ENCODE data around the gene CAMK1G. TPM values are rescaled to one million over a fixed set of nuclear protein-coding genes. Genes with fewer than 3 reads are reported as not detected.
A peak's percentile ranks its signal among the peaks of the same experiment; 100 is the strongest.

Gene CAMK1G
- total and polyA plus RNA-seq, 2 experiments from 2014 or later = 0.11 TPM; not detected in 1

- Histone ChIP-seq H3K79me2 (ENCODE audit: insufficient read depth) (no peaks in the 10 kb centered on the region), H3K27ac (no peak overlapping the region), H2AFZ (no peak overlapping the region), H3K9me3 (ENCODE audit: low read depth) (no peaks in the 10 kb centered on the region), H3K4me2 (ENCODE audit: unreplicated experiment) (peak overlapping the region; percentile 0), H3K27me3 (replicated peaks; ENCODE audit: insufficient read depth) (no peaks in the 10 kb centered on the region), H3F3A (ENCODE audit: insufficient read depth) (peaks cover 20% of the 10 kb centered on the region), H3K4me3 (no peak overlapping the region), H3K9ac (no peak overlapping the region), H4K20me1 (ENCODE audit: insufficient read depth) (no peaks in the 10 kb centered on the region), H3K36me3 (ENCODE audit: low read depth) (no peaks in the 10 kb centered on the region), H3K4me1 (ENCODE audit: insufficient read depth) (peaks cover 34% of the 10 kb centered on the region), H3K9me2 (ENCODE audit: insufficient read depth) (no peaks in the 10 kb centered on the region)
- TF ChIP-seq EZH2phosphoT487 (IDR thresholded peaks at IDR 0.05; ENCODE audit: insufficient read depth, low read depth) (no peak), EZH2 (IDR thresholded peaks at IDR 0.05; ENCODE audit: insufficient read depth, poor library complexity, severe bottlenecking) (no peak)
- in situ Hi-C loops (cut with MboI) = no loop called here
- WGBS, 2 experiments (ENCODE audit: low coverage in 1 of 2, low lambda C conversion rate in 2 of 2, missing lambda C conversion rate in 2 of 2) = 80 to 85% methylated on average over 4 of the region's 4 CpGs
- DNase-seq = no peak
Observed at GRCh38 chr1:209647156-209647555, 63.6 kb downstream of the CAMK1G start.

- Histone ChIP-seq H3K4me2 (ENCODE audit: unreplicated experiment) (no peak overlapping the region), H4K20me1 (ENCODE audit: insufficient read depth) (no peaks in the 10 kb centered on the region), H3K79me2 (ENCODE audit: insufficient read depth) (no peaks in the 10 kb centered on the region), H3K4me1 (ENCODE audit: insufficient read depth) (peaks cover 34% of the 10 kb centered on the region), H3K36me3 (ENCODE audit: low read depth) (no peaks in the 10 kb centered on the region), H3K4me3 (no peak overlapping the region), H3K9me3 (ENCODE audit: low read depth) (no peaks in the 10 kb centered on the region), H3K27ac (no peak overlapping the region), H3K27me3 (replicated peaks; ENCODE audit: insufficient read depth) (no peaks in the 10 kb centered on the region), H2AFZ (no peak overlapping the region), H3K9ac (no peak overlapping the region), H3K9me2 (ENCODE audit: insufficient read depth) (no peaks in the 10 kb centered on the region), H3F3A (ENCODE audit: insufficient read depth) (peaks cover 20% of the 10 kb centered on the region)
- in situ Hi-C loops (cut with MboI) = no loop called here
- TF ChIP-seq EZH2phosphoT487 (IDR thresholded peaks at IDR 0.05; ENCODE audit: insufficient read depth, low read depth) (no peak), EZH2 (IDR thresholded peaks at IDR 0.05; ENCODE audit: insufficient read depth, poor library complexity, severe bottlenecking) (no peak)
- DNase-seq = no peak
Observed at GRCh38 chr1:209648346-209648745, 64.8 kb downstream of the CAMK1G start.

- Histone ChIP-seq H3K79me2 (ENCODE audit: insufficient read depth) (no peaks in the 10 kb centered on the region), H3K9me3 (ENCODE audit: low read depth) (no peaks in the 10 kb centered on the region), H3K9ac (no peak overlapping the region), H2AFZ (peak overlapping the region; percentile 44; the same call in 1 of the 2 replicates), H3K9me2 (ENCODE audit: insufficient read depth) (no peaks in the 10 kb centered on the region), H4K20me1 (ENCODE audit: insufficient read depth) (no peaks in the 10 kb centered on the region), H3K4me3 (0 out of 2 replicates have a peak overlapping the region, but pooled peaks have one; percentile 4), H3K36me3 (ENCODE audit: low read depth) (no peaks in the 10 kb centered on the region), H3K27ac (peak overlapping the region; percentile 47), H3K27me3 (replicated peaks; ENCODE audit: insufficient read depth) (no peaks in the 10 kb centered on the region), H3K4me1 (ENCODE audit: insufficient read depth) (peaks cover 34% of the 10 kb centered on the region), H3K4me2 (ENCODE audit: unreplicated experiment) (peak overlapping the region; percentile 44), H3F3A (ENCODE audit: insufficient read depth) (peaks cover 20% of the 10 kb centered on the region)
- WGBS, 2 experiments (ENCODE audit: low coverage in 1 of 2, low lambda C conversion rate in 2 of 2, missing lambda C conversion rate in 2 of 2) = 51 to 53% methylated on average over 6 of the region's 6 CpGs
- no peak for TF ChIP-seq EZH2phosphoT487 (IDR thresholded peaks at IDR 0.05; ENCODE audit: insufficient read depth, low read depth)
- no peak for TF ChIP-seq EZH2 (IDR thresholded peaks at IDR 0.05; ENCODE audit: insufficient read depth, poor library complexity, severe bottlenecking)
- in situ Hi-C loops (cut with MboI) = no loop called here
- DNase-seq = peak; percentile 92
Observed at GRCh38 chr1:209648931-209649776, 65.6 kb downstream of the CAMK1G start.

GRCh38 chr1:209650454-209650853 is 66.9 kb downstream of the CAMK1G start:
- DNase-seq = no peak
- 81 to 91% methylated on average over 1 of the region's 1 CpG for WGBS, 2 experiments (ENCODE audit: low coverage in 1 of 2, low lambda C conversion rate in 2 of 2, missing lambda C conversion rate in 2 of 2)
- Histone ChIP-seq H3K4me3 (no peak overlapping the region), H2AFZ (no peak overlapping the region), H3K79me2 (ENCODE audit: insufficient read depth) (no peaks in the 10 kb centered on the region), H3K9me2 (ENCODE audit: insufficient read depth) (no peaks in the 10 kb centered on the region), H3K27ac (peak overlapping the region; percentile 55; the same call in 1 of the 2 replicates), H3K4me1 (ENCODE audit: insufficient read depth) (peaks cover 34% of the 10 kb centered on the region), H3K36me3 (ENCODE audit: low read depth) (no peaks in the 10 kb centered on the region), H3K9me3 (ENCODE audit: low read depth) (no peaks in the 10 kb centered on the region), H4K20me1 (ENCODE audit: insufficient read depth) (no peaks in the 10 kb centered on the region), H3K27me3 (replicated peaks; ENCODE audit: insufficient read depth) (no peaks in the 10 kb centered on the region), H3K4me2 (ENCODE audit: unreplicated experiment) (no peak overlapping the region), H3K9ac (no peak overlapping the region), H3F3A (ENCODE audit: insufficient read depth) (peaks cover 20% of the 10 kb centered on the region)
- TF ChIP-seq EZH2 (IDR thresholded peaks at IDR 0.05; ENCODE audit: insufficient read depth, poor library complexity, severe bottlenecking) (no peak), EZH2phosphoT487 (IDR thresholded peaks at IDR 0.05; ENCODE audit: insufficient read depth, low read depth) (no peak)
- in situ Hi-C loops (cut with MboI) = no loop called here
